Measurements from ENCODE around the gene EAF2. TPM values are rescaled to one million over a fixed set of nuclear protein-coding genes. Genes with fewer than 3 reads are reported as not detected.

The EAF2 gene
- total RNA-seq, 2 experiments from 2014 or later = 10.3 to 11.2 TPM

- CTCF ChIA-PET = no interaction called here
- POLR2A ChIA-PET = no interaction called here
These were observed 91.4 kb downstream of the EAF2 start for GRCh38 chr3:121926380-121926779.

Other genes starting within 250 kb of the EAF2 start
- gene FBXO40, start 241.8 kb upstream of the EAF2 start, total RNA-seq = not detected
- 100 to 1,000 TPM; 182 to 194 TPM for gene HCLS1, start 174.3 kb upstream of the EAF2 start, total RNA-seq
- gene GOLGB1, start 85.5 kb upstream of the EAF2 start, total RNA-seq = 10 to 100 TPM; 13.3 to 15.3 TPM
- gene IQCB1, start 149 bp upstream of the EAF2 start, total RNA-seq = 10 to 100 TPM; 28.4 to 31.6 TPM
- gene SLC15A2, start 59.2 kb downstream of the EAF2 start, total RNA-seq = 1 to 10 TPM in 1 of 2 experiments, under 1 TPM in 1; 0.84 to 1.4 TPM
- not detected for gene ILDR1, start 187.0 kb downstream of the EAF2 start, total RNA-seq
- gene CD86, start 220.2 kb downstream of the EAF2 start, total RNA-seq = under 1 TPM; 0.19 to 0.40 TPM

Data from activated CD8-positive, alpha-beta memory T cell treated with anti-CD3 and anti-CD28 coated beads for 36 hours (primary cell).